Stimulated activated CD8-positive, alpha-beta memory T cell treated with anti-CD3 and anti-CD28 coated beads, Interleukin-15, amount 100 ng/mL, for 1 hour (primary cell): ENCODE results near the gene TNFAIP3.
A peak's percentile ranks its signal among the peaks of the same experiment; 100 is the strongest.

Experiments
- DNase-seq: peaks from one replicate; pipeline ENCODE4 v3.0.0-alpha.2; 2020; ENCODE audit warnings: low read depth

The TNFAIP3 gene

GRCh38 chr6:137923866-137924653 lies 57.0 kb downstream of the TNFAIP3 start:
- DNase-seq: no peak

DNA sequence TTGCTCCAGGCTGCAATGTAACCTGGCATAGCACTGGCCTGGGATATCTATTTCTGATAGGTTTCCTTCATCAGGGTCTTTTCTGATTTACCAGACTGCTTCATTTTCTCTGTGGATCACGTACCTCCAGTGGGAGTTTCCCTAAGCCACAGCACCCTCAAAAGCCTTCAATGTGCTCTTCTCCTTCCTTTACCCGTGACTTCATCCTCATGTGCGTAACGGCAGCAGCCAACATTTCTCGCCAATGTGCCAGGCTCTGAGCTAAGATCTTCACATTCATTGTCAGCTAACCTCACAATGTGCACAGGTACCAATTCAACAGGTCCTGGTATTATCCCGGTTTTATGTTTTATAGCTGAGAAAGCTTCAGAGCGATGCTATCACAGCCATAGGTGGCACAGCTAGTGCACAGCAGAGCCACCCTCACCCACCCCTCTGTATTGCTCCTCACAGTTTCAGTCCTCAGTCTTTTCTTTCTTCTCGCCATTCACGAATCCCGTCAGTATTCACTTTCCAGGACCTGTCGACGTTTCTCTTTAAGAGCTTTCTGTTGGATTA lies 58.2 kb downstream of the TNFAIP3 start:
- DNase-seq: no peak

GRCh38 chr6:137926207-137926731 lies 59.2 kb downstream of the TNFAIP3 start:
- no peak for DNase-seq

DNA sequence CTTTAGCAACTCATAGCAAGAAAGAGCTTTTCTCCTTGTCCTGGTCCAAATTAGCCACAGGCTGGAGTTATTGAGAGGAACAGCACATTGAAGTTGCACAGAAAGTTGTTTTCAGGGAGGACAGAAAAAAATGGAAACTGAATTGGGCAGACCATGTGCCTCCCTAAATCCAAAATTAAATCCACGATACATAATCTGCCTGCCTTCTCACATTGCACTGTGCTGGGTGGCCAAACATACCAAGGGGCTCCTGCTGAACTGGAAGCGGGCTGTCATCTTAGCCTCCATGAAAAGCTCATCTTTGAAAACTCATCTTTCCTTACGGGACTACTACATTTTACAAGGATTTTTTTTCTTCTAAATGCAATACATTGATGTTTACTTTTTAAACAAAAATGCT lies 59.9 kb downstream of the TNFAIP3 start:
- no peak for DNase-seq

GRCh38 chr6:137927777-137928218 lies 60.7 kb downstream of the TNFAIP3 start:
- DNase-seq: peak; percentile 38

DNA sequence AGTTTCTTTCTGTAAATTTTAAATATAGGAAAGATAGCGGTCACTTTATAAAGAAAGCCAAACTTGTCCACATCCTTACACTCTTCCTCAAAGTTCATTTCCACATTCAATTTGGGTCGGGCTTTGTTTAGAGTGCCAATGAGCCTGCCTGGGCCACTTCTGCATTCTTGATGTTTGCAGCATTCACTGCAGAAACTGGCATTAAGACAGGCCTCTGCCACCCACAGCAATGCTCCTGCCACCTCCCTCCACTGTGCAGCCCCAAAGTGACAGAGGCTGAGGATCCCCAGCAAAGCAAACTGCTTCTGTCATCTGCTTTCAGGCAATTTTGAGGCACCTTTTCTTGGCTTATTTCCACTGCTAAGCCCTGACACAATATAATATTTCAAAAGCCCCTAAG lies 61.2 kb downstream of the TNFAIP3 start:
- DNase-seq: no peak

GRCh38 chr6:137931849-137932465 lies 64.9 kb downstream of the TNFAIP3 start:
- DNase-seq: no peak
